Right cardiac atrium (tissue), 5 donors: ENCODE data around the gene MNAT1. TPM values are rescaled to one million over a fixed set of nuclear protein-coding genes. Genes with fewer than 3 reads are reported as not detected.

Source experiments
- ATAC-seq, 2 donors: fragments of 200-7000 bp; cut with Tn5 transposase; one replicate each; pipeline versions ENCODE4 v1.8.0 to v1.9.1; 2020; ENCODE audit warnings: moderate library complexity in 2 of 2, mild to moderate bottlenecking in 1 of 2
- DNase-seq, 3 donors: peaks; one replicate each; pipeline ENCODE4 v3.0.0-alpha.2; 2020
- H3K27ac ChIP-seq: one replicate; pipeline ENCODE4 v1.5.1; 2013; ENCODE audit warnings: mild to moderate bottlenecking, low read length, control low read depth, moderate library complexity
- H3K27me3 ChIP-seq: one replicate; pipeline ENCODE4 v1.6.1; 2013; ENCODE audit not compliant: control insufficient read depth, insufficient read depth
- H3K4me1 ChIP-seq: one replicate; pipeline ENCODE4 v1.6.1; 2013; ENCODE audit warnings: low read length; ENCODE audit not compliant: control insufficient read depth, insufficient read depth
- H3K4me3 ChIP-seq: one replicate; pipeline ENCODE4 v1.5.1; 2013; ENCODE audit warnings: low read length, control low read depth
- H3K9me3 ChIP-seq: one replicate; pipeline ENCODE4 v1.6.1; 2013; ENCODE audit warnings: low read length; ENCODE audit not compliant: control insufficient read depth
- WGBS: extraction: QIAGEN DNeasy Blood & Tissue Kit; methylation state at CpG from one replicate; pipeline ENCODE4 v1.1.7; 2013; 5-methylcytosine and 5-hydroxymethylcytosine counted together
- intact Hi-C, 4 donors: fragments of 100-400 bp; cut with DNase I; formaldehyde crosslinking; loops; one replicate each; pipeline versions ENCODE4 v1.11.0 to v1.14.0; 2022 to 2023
- polyA plus RNA-seq: library from polyadenylated mRNA; stranded (reverse); fragments of 200-250 nt; gene quantifications from one replicate; pipeline ENCODE4 v1.2.3, GENCODE V29; 2013
- total RNA-seq, 4 donors: library from RNA; stranded (reverse); fragmentation: NEBNext Ultra II Directional; extraction: Animal tissue kit (Norgen Biotek cat#: 25700); gene quantifications; one replicate each; pipeline ENCODE4 v1.2.1, GENCODE V29; 2021
- donor health status: healthy with polysubstance abuse.
- donor health status: DM: no; HTN: yes; CAD: no.
- donor health status: DM: no; HTN: no; CAD: no.
- donor health status: DM: no; HTN: yes; CAD: no; lungs with severe emphysema.
- donor health status: DM: yes; HTN: yes; CAD: no.

MNAT1 gene
- total and polyA plus RNA-seq, 5 donors = 25.9 to 29.3 (median 28.9) TPM

DNA sequence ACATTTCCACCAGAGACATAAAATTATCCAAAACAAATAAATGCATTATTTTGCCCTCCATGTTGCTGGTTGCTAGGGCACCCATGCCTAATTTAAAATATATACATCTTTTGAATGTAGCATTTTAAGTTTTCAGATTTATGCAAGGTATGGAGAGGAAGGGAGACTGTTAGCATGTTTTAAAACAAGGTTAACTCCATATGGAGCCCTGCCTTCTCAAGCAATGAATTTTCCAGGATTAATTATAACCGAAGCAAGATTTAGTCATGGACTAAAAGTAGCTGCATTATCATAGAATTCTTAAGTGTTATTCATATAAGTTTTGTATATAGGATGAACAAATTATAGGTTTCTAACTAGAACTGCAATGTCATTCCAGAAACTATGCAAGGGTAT, 209.1 kb downstream of the MNAT1 start:
- intact Hi-C loops = no loop called here
- Histone ChIP-seq H3K27me3 (no peaks in the 10 kb centered on the region), H3K4me3 (no peak overlapping the region), H3K4me1 (no peaks in the 10 kb centered on the region), H3K9me3 (no peaks in the 10 kb centered on the region), H3K27ac (no peak overlapping the region)
- 79% methylated on average over 1 of the region's 1 CpG for WGBS
- ATAC-seq (no peak), DNase-seq (no peak)

DNA sequence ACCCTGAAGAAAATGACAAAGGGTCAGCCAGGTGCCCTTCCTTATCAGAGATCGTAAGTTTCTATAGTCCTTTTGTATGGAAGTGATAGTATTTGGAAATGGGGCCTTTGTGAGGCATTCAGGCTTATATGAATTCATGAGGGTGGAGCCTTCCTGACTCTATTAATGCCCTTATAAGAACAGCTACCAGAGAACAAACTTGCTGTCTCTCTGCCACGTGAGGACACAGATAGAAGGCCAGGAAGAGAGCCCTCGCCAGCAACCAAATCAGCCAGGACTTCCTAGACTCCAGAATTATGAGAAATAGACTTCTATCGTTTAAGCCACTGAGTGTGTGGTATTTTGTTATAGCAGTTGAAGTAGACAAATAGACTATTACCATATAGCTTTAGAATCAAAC, 209.6 kb downstream of the MNAT1 start:
- no peaks in the 10 kb centered on the region for H3K9me3 ChIP-seq
- ATAC-seq (peak; percentile 69 to 77), DNase-seq (peak in 1 of 3 donors; percentile 40)
- 19% methylated on average over 4 of the region's 4 CpGs for WGBS
- no peak overlapping the region for H3K27ac ChIP-seq
- H3K4me1 ChIP-seq = no peaks in the 10 kb centered on the region
- H3K27me3 ChIP-seq = no peaks in the 10 kb centered on the region
- intact Hi-C loops = no loop called here
- H3K4me3 ChIP-seq = no peak overlapping the region

DNA sequence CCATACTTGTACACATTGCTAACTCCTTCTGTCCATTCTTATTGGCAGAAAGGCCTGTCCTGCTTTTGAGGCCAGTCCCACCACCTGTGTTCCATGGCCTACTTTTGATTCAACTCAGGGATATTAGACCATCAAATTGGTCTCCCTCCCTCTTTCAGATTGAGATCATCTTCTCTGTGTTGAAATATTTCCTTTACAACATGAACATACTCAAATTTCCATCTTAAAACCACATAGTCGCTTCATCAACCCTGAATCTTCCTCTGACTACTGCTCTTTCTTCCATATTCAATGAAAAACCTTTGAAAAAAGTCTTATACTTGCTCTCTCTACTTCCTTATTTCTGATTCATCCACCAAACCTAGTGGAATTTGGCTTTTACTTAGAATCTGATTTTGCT, 211.4 kb downstream of the MNAT1 start:
- DNase-seq = no peak
- Histone ChIP-seq H3K27ac (no peak overlapping the region), H3K27me3 (no peaks in the 10 kb centered on the region), H3K9me3 (no peaks in the 10 kb centered on the region), H3K4me1 (no peaks in the 10 kb centered on the region), H3K4me3 (no peak overlapping the region)
- 96% methylated on average over 1 of the region's 1 CpG for WGBS
- intact Hi-C loops = no loop called here
- no peak for ATAC-seq

DNA sequence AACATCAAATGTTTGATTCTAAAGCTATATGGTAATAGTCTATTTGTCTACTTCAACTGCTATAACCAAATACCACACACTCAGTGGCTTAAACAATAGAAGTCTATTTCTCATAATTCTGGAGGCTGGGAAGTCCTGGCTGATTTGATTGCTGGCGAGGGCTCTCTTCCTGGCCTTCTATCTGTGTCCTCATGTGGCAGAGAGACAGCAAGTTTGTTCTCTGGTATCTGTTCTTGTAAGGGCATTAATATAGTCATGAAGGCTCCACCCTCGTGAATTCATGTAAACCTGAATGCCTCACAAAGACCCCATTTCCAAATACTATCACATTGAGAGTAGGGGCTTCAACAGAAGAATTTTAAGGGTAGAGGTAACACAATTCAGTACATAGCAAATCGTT, 212.2 kb downstream of the MNAT1 start:
- Histone ChIP-seq H3K4me1 (no peaks in the 10 kb centered on the region), H3K4me3 (no peak overlapping the region), H3K27ac (no peak overlapping the region), H3K9me3 (no peaks in the 10 kb centered on the region), H3K27me3 (no peaks in the 10 kb centered on the region)
- no peak for ATAC-seq
- intact Hi-C loops = no loop called here
- 82% methylated on average over 3 of the region's 3 CpGs for whole genome bisulfite sequencing
- DNase-seq = no peak

DNA sequence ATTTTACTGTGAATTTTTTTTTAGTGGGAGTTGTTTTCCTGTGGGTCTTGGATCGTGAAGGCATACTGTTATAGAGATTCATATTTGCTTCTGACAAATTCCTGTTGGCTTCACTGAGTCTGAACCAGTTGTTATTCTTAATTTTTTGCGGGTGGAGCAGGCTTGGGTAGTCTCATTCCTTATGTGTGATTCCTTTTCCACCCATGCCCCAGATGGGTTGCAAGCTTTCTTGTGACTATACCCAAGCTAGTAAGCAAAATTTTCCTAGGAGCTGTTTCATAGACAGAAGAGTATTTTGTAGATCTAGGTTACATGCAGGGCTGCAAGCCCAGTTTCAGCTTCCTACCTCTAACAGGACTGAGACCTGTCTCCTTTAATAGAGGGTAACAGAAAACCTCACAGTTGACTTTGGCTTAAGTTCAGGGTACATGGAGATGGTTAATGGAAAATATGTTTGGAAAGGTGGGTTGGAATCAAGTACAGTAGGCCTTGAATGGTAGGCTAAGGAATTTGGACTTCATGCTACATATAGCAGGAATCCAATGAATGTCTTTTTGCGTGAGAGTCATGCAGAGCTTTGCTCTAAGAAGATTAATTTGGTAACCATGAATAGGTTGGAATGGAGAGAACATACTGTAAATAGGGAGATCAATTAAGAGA, 217.3 kb downstream of the MNAT1 start:
- DNase-seq (no peak), ATAC-seq (no peak)
- Histone ChIP-seq H3K4me1 (no peaks in the 10 kb centered on the region), H3K27ac (no peak overlapping the region), H3K27me3 (no peaks in the 10 kb centered on the region), H3K9me3 (no peaks in the 10 kb centered on the region), H3K4me3 (no peak overlapping the region)
- 48% methylated on average over 3 of the region's 3 CpGs for WGBS
- intact Hi-C loops = no loop called here

DNA sequence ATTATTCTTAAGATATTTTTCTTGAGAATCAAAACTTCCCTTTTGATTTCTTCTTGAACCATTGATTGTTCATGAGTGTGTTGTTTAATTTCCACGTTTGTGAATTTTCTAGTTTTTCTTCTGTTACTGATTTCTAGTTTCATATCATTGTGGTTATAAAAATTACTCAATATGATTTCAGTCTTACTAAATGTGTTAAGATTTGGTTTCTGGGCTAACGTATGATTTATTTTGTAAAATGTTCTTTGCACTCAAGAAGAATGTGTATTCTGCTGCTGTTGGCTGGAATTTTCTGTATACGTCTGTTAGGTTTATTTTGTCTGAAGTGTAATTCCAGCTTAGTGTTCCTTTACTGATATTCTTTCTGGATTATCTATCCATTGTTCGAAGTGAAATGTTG, 221.6 kb downstream of the MNAT1 start:
- H3K4me3 ChIP-seq = no peak overlapping the region
- peaks cover 2% of the 10 kb centered on the region for H3K9me3 ChIP-seq
- ATAC-seq (no peak), DNase-seq (no peak)
- WGBS = 92% methylated on average over 4 of the region's 4 CpGs
- H3K27ac ChIP-seq = no peak overlapping the region
- intact Hi-C loops = no loop called here
- no peaks in the 10 kb centered on the region for H3K4me1 ChIP-seq
- H3K27me3 ChIP-seq = no peaks in the 10 kb centered on the region

DNA sequence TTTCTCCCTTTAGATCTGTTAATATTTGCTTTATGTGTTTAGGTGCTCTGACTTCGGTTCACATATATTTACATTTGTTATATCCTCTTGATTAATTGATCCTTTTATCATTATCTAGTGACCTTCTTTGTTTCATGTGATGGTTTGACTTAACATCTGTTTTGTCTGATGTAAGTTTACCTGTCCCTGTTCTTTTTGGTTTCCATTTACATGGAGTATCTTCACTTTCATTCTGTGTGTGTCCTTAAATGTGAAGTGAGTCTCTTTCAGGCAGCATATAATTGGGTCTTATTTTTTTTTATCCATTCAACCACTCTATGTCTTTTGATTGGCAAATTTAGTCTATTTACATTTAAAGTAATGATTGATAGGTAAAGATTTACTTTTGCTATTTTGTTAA, 222.1 kb downstream of the MNAT1 start:
- intact Hi-C loops = no loop called here
- Histone ChIP-seq H3K4me1 (no peaks in the 10 kb centered on the region), H3K27me3 (no peaks in the 10 kb centered on the region), H3K9me3 (peaks cover 2% of the 10 kb centered on the region), H3K27ac (no peak overlapping the region), H3K4me3 (no peak overlapping the region)
- ATAC-seq (no peak), DNase-seq (no peak)
- 97% methylated on average over 1 of the region's 1 CpG for WGBS

DNA sequence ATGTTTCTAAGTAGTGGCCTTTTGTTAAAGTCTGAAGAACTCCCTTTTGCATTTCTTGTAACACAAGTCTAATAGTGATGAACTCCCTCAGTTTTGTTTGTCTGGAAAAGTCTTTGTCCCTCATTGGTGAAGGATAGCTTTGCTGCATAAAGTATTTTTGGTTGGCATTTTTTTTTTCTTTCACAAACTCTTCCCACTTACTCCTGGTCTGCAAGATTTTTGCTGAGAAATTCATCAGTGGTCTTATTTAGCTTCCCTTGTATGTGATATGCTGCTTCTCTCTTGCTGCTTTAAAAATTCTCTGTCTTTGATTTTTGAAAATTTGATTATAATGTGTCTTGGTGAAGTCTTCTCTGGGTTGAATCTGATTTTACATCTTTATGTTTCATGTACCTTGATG, 223.6 kb downstream of the MNAT1 start:
- DNase-seq (no peak), ATAC-seq (no peak)
- Histone ChIP-seq H3K4me1 (no peaks in the 10 kb centered on the region), H3K27ac (no peak overlapping the region), H3K4me3 (no peak overlapping the region), H3K9me3 (peaks cover 2% of the 10 kb centered on the region), H3K27me3 (no peaks in the 10 kb centered on the region)
- intact Hi-C loops = no loop called here

DNA sequence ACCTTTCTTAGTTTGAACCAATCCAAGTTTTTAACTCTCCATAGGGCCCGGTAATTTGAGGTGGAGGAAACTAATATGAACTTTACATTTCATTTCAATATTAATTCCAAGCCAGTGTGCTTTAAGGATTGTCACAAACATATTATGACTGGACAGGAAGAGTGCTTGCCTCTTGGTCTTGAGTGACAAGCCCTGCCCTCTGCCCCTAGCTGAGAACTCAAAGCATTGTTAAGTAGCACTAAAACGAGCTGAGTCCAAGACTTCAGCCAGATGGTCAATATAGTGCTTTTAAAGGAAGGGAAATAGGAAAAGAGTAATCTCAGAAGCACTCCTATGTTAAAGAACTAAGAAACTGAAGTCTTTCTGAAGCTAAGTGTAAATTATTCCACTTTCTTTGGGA, 229.2 kb downstream of the MNAT1 start:
- Histone ChIP-seq H3K9me3 (peaks cover 1% of the 10 kb centered on the region), H3K4me1 (no peaks in the 10 kb centered on the region), H3K27ac (no peak overlapping the region), H3K27me3 (no peaks in the 10 kb centered on the region), H3K4me3 (no peak overlapping the region)
- WGBS = 58% methylated on average over 2 of the region's 2 CpGs
- intact Hi-C loops = no loop called here
- ATAC-seq = no peak
- DNase-seq = no peak

DNA sequence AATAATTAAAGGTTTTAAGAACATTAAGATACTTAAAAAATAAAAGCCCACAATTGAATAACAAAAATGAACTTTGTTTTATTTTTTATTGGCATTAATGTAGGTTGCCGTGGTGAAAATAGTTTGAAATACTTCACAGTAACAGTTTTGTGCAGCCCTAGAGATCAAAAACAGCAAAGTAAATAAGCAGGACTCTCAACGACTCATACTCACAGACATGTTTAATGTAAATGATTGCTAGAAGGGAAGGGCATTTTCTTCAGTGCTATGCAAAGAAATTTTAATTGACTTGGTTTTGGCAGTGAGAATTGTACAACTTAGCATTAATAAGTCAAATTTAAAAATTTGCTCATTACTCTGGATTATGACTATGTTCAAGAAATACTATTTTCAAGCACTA, 230.3 kb downstream of the MNAT1 start:
- no peak overlapping the region for H3K4me3 ChIP-seq
- intact Hi-C loops = no loop called here
- no peaks in the 10 kb centered on the region for H3K4me1 ChIP-seq
- H3K9me3 ChIP-seq = no peaks in the 10 kb centered on the region
- DNase-seq (no peak), ATAC-seq (no peak)
- H3K27ac ChIP-seq = no peak overlapping the region
- no peaks in the 10 kb centered on the region for H3K27me3 ChIP-seq
- WGBS = 69% methylated on average over 2 of the region's 2 CpGs

DNA sequence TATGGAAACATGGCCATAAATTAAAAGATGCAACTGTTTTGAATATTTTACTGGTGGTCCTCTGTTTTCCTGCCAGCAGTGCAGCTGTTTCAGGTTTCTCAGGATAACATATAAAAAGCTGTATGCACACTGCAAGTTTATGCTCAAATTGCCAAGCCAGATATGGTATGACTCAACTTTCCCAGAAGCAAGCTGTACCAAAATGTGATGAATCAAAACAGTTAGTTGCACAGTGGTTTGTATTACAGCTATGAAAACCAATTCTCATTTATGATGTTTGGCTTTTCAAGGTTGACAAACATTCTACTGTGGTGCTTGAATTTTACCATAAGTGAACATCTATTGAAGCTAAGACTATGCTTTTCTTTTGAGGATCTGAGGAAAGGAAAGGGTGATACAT, 230.8 kb downstream of the MNAT1 start:
- ATAC-seq (no peak), DNase-seq (no peak)
- intact Hi-C loops = no loop called here
- no peak overlapping the region for H3K4me3 ChIP-seq
- H3K9me3 ChIP-seq = no peaks in the 10 kb centered on the region
- no peaks in the 10 kb centered on the region for H3K27me3 ChIP-seq
- H3K4me1 ChIP-seq = no peaks in the 10 kb centered on the region
- no peak overlapping the region for H3K27ac ChIP-seq

DNA sequence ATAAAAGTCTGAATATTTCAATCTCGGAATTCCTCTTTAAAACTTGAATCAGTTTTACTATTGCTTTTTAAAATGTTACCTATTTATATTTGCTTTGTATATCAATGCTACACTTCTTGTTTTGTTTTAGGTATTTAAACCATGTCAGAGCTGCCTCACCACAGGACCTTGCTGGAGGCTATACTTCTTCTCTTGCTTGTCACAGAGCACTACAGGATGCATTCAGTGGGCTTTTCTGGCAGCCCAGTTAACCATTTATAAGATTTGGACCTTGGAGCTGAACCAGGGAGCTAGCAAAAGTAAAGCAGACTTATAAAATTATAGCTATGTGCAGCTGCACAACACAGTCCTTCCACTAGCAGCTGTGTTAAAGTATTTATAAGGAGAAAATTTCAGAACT, 233.5 kb downstream of the MNAT1 start:
- no peak overlapping the region for H3K4me3 ChIP-seq
- DNase-seq = no peak
- WGBS = 86% methylated on average over 1 of the region's 1 CpG
- intact Hi-C loops = no loop called here
- H3K9me3 ChIP-seq = no peaks in the 10 kb centered on the region
- H3K4me1 ChIP-seq = no peaks in the 10 kb centered on the region
- no peak for ATAC-seq
- no peak overlapping the region for H3K27ac ChIP-seq
- no peaks in the 10 kb centered on the region for H3K27me3 ChIP-seq
